ENCODE measurements around the gene MRPL47. TPM values are rescaled to one million over a fixed set of nuclear protein-coding genes. Genes with fewer than 3 reads are reported as not detected.

MRPL47 gene
- polyA plus RNA-seq, 1 of the 3 experiments (the other 2 are of a cell fraction) = 37.8 TPM

- no peak overlapping the region for H3K4me2 ChIP-seq
- H3K79me2 ChIP-seq (ENCODE audit: insufficient read depth) = no peaks in the 10 kb centered on the region
- H3K36me3 ChIP-seq (replicated peaks in 1 of 2; ENCODE audit: control insufficient read depth in 1 of 2, insufficient read depth in 2 of 2, low read length in 1 of 2) = no peaks in the 10 kb centered on the region
- POLR2A ChIA-PET = no interaction called here
- no peak for TF ChIP-seq SIN3A (IDR thresholded peaks at IDR 0.05; ENCODE audit: borderline replicate concordance, low read depth, low read length)
- TF ChIP-seq CHD2 (IDR thresholded peaks at IDR 0.05; ENCODE audit: low read length, partially characterized antibody) = no peak
- TF ChIP-seq TAF1 (IDR thresholded peaks at IDR 0.05; ENCODE audit: borderline replicate concordance, low read depth, low read length) = no peak
- TF ChIP-seq SMC3 (IDR thresholded peaks at IDR 0.05; ENCODE audit: low read depth, low read length) = no peak
- TF ChIP-seq JUND (IDR thresholded peaks at IDR 0.05) = no peak
- no peak for TF ChIP-seq TCF12 (IDR thresholded peaks at IDR 0.05)
- no peak for TF ChIP-seq RFX5 (IDR thresholded peaks at IDR 0.05; ENCODE audit: low read length)
- TF ChIP-seq POLR2AphosphoS5 (IDR thresholded peaks at IDR 0.05; ENCODE audit: low read depth, low read length) = no peak
- no peak for TF ChIP-seq IRF3 (IDR thresholded peaks at IDR 0.05; ENCODE audit: low read depth, low read length)
- TF ChIP-seq ZBTB33 (IDR thresholded peaks at IDR 0.05; ENCODE audit: borderline replicate concordance, low read depth) = no peak
- TF ChIP-seq GABPA (IDR thresholded peaks at IDR 0.05; ENCODE audit: low read depth) = no peak
- no peak for TF ChIP-seq RCOR1 (IDR thresholded peaks at IDR 0.05; ENCODE audit: low read length)
- no peak for TF ChIP-seq MAX (IDR thresholded peaks at IDR 0.05; ENCODE audit: low read depth)
- no peak for TF ChIP-seq PBX3 (IDR thresholded peaks at IDR 0.05)
- TF ChIP-seq CTCF (IDR thresholded peaks at IDR 0.05) = no peak
- H3K9me3 ChIP-seq = no peaks in the 10 kb centered on the region
- no peak overlapping the region for H3K4me3 ChIP-seq (ENCODE audit: low read depth in 2 of 2, low read length in 1 of 2)
- H3K27ac ChIP-seq (ENCODE audit: low read depth in 2 of 2, low read length in 1 of 2) = no peak overlapping the region
- no peaks in the 10 kb centered on the region for H3K9me2 ChIP-seq
- H3K27me3 ChIP-seq (ENCODE audit: insufficient read depth) = no peaks in the 10 kb centered on the region
- H2AFZ ChIP-seq (ENCODE audit: low read depth) = no peak overlapping the region
- DNase-seq = no peak
- no peak overlapping the region for H3K9ac ChIP-seq
- H3K4me1 ChIP-seq (ENCODE audit: control insufficient read depth in 1 of 2, insufficient read depth in 2 of 2, low read depth in 1 of 2, low read length in 1 of 2) = no peaks in the 10 kb centered on the region
- CTCF ChIA-PET = no interaction called here
- H4K20me1 ChIP-seq (ENCODE audit: insufficient read depth) = no peaks in the 10 kb centered on the region
- peaks cover 7% of the 10 kb centered on the region for H3F3A ChIP-seq (replicated peaks; ENCODE audit: insufficient read depth)
These were observed 62.1 kb downstream of the MRPL47 start for GRCh38 chr3:179542375-179542774.

All from SK-N-SH (cell line).